ENCODE results near the gene FANCF.

DNA sequence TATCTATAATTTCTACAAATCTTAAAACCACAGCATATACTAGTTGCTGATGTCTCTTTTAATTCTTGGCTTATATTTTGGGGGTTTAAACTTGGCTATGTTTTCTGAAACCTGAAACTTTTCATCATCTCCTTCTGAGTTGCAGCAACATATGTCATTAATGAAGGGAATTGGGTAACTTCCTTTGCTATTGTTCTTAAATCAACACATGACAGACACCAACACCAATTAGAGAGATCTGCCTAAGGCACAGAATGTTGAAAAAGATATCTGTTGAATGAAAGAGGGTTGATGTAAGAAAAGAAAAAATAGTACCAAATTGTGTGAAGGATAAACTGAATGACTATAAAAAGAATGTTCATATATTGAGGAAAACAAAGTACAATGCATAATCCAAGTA, 30.5 kb upstream of the FANCF start:
- no peak for TF ChIP-seq CEBPB (IDR thresholded peaks at IDR 0.05)
- TF ChIP-seq YY1 (IDR thresholded peaks at IDR 0.05; ENCODE audit: low read depth): no peak
- no peak for TF ChIP-seq EGR1 (IDR thresholded peaks at IDR 0.05)

All from Ishikawa (cell line).